ENCODE results near the gene SH2D4B.

DNA sequence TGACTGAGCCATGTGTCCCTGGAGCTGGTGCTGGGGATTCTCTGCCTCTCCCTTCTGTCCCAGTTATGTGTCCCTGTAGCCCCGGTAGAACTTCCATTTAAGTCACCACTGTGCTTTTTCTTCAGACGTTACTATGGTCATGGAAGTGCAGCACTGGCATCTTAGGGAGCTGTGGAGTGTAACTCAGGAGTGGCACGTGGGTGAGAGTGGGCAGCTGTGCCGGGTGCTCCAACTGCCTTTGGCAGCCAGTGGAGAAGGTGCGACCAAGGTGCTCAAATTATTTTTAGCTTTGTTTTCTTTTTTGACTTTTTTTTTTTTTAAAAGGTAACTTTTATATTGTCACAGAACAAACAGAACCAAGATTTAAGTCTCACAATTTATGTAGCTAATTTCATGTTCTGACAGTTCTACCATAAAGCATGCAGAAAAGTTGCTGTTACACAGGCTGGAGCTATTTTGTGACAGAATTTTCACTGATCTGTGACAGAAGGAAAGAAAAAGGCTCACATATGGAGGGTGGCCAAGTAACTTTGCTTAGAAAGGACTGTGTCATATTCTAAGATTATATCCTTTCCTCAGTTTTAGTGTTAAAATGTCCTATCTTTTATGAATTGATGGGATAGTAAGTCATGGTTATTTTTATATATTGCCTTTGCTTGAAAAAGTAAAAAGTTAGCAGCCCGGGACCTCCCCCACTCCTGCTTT lies 73.9 kb downstream of the SH2D4B start:
- TF ChIP-seq CTCF (conservative IDR thresholded peaks at IDR 0.05) (no peak), EZH2 (IDR thresholded peaks at IDR 0.05; ENCODE audit: low read depth) (no peak)

Data from PC-9 (cell line).